GM20431 (cell line): ENCODE measurements around the gene XYLT1.
"Not testable (repeated sequence)": the region's sequence is repeated elsewhere in the genome, so short reads cannot be mapped to it uniquely, and the experiment has no call there.

Source experiments
- in situ Hi-C: fragments of 300-500 bp; cut with MseI, MboI; formaldehyde crosslinking; loops from one replicate; pipeline ENCODE4 v1.15.0; 2020; ENCODE audit warnings: low sequenced_read_pairs; ENCODE audit not compliant: unreplicated experiment

The XYLT1 gene

DNA sequence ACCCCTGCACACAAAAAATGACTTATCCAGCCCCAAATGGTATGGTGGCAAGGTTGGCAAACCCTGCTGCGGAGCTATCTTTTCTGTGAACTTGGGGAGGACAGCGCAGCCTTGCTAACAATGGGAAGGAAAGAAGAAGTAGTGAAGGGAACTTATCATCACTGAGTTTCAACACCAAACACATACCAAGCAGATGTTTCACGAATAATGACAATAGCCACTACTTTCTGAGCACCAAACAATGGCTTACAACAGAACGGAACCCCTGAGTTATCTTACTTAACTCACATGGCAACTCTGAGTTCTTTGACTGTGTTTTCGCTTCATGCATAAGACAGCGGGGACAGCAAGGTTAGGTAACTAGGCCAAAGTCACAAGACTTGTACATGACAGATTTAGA is 148.9 kb downstream of the XYLT1 start:
- in situ Hi-C loops, result no loop called here

DNA sequence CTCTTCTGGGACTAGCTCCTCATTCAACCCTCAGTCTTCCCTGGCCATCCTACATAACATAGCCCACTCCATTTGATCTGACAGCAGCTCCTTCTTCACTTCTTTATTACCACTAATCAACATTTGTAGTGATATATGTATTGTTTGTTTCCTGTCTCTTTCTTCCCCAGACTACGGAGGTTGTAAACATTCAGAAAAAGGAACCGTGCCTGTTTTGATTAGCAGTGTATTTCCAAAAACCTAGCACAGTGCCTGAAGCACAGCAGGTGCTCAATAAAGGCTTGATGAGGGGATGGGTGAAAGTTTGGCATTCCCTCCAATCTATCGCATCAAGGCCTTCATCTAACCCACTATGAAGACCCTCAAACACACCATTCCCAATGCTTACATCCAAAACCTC is 150.8 kb downstream of the XYLT1 start:
- in situ Hi-C loops, result no loop called here

GRCh38 chr16:17318238-17318637 is 152.5 kb downstream of the XYLT1 start:
- in situ Hi-C loops, result no loop called here

- in situ Hi-C loops, result no loop called here
These were observed 154.8 kb downstream of the XYLT1 start for GRCh38 chr16:17316005-17316404.

GRCh38 chr16:17313793-17314547 is 156.8 kb downstream of the XYLT1 start:
- in situ Hi-C loops, result no loop called here

GRCh38 chr16:17313085-17313611 is 157.6 kb downstream of the XYLT1 start:
- in situ Hi-C loops, result no loop called here

- in situ Hi-C loops, result no loop called here
These were observed 158.6 kb downstream of the XYLT1 start for GRCh38 chr16:17312094-17312710.

DNA sequence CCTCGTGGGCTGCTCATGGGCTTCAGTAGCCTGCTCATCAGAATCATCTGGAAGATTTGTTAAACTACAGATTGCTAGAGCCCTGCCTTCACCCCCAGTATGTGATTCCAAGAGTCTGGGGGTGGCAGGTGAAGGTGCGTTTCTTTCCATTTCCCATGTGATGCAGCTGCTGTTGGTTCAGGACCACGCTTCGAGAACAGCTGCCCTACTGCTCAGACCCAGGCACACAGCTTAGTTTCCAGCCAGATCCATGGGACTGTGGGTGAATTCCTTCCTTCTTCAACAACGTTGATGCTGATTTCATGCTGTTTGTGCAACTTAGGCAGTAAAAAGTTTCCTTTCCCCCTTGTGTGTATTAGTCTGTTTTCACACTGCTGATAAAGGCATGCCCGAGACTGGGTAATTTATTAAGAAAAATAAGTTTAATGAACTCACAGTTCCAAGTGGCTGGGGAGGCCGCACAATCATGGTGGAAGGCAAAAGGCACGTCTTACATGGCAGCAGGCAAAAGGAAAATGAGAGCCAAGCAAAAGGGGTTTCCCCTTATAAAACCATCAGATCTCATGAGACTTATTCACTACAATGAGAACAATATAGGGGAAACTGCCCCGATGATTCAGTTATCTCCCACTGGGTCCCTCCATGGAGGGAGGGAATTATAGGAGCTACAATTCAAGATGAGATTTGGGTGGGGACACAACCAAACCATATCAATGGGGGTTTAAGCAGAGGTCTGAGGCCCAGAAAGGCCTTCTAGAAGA is 159.2 kb downstream of the XYLT1 start:
- in situ Hi-C loops, result no loop called here

- in situ Hi-C loops, result no loop called here
These were observed 161.2 kb downstream of the XYLT1 start for GRCh38 chr16:17309510-17309909.

- in situ Hi-C loops, result no loop called here
These were observed 162.6 kb downstream of the XYLT1 start for GRCh38 chr16:17308186-17308585.

DNA sequence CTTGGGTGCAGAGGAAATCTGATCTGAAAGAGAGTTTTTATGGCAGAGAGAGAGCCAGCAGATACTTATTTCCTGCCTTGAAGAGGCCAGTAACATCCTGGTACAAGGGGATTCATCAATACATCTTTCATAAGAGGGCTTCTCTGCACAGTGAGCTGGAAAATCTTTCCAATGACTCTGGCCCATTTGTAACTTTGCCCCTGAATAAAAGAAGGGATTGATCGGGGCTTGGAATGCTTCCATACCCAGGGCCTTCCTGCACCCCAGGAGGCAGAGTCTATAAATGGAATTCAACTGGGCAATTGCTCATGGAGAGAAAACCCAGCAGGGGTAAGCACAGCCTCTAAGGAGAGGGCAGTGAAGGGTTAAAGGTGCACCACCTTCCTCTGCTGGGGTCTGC is 163.3 kb downstream of the XYLT1 start:
- in situ Hi-C loops, result no loop called here

DNA sequence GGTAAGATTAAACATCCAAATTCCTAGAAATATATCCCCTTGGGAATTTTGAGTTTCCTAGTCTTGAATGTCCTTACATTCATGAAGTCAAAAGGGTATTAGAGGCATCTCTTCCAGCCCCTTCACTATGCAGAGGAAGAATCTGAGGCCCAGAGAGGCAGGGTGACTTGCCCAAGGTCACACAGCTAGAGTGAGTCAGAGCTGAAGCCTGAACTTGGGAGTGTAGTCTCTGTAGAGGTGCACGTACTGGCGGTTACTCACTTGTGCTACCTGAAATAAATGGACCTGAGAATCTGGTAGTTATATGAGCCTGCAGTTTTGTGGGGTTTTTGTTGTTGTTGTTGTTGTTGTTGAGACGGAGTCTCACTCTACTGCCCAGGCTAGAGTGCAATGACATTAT is 164.0 kb downstream of the XYLT1 start:
- in situ Hi-C loops, result no loop called here

GRCh38 chr16:17306211-17306610 is 164.5 kb downstream of the XYLT1 start:
- in situ Hi-C loops, result not testable (repeated sequence)

DNA sequence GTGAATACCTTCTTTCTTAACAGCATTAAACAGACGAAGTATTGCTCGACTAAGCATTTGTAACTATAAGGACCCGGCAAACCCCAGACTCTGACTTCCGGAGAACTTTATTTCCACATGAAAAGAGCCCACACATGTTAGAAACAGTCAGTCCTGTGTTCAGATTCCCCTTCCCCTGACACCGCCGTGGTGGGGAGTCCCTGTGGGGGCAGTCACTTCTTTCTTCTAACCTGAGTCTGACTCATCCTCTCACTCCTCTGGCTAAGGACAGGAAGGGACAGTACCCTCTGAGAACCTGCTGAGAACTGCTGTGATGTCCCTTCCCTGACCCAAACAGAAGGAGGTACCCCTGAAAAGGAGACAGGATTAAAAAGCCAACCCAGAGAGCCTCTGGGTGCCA is 165.1 kb downstream of the XYLT1 start:
- in situ Hi-C loops, result no loop called here

DNA sequence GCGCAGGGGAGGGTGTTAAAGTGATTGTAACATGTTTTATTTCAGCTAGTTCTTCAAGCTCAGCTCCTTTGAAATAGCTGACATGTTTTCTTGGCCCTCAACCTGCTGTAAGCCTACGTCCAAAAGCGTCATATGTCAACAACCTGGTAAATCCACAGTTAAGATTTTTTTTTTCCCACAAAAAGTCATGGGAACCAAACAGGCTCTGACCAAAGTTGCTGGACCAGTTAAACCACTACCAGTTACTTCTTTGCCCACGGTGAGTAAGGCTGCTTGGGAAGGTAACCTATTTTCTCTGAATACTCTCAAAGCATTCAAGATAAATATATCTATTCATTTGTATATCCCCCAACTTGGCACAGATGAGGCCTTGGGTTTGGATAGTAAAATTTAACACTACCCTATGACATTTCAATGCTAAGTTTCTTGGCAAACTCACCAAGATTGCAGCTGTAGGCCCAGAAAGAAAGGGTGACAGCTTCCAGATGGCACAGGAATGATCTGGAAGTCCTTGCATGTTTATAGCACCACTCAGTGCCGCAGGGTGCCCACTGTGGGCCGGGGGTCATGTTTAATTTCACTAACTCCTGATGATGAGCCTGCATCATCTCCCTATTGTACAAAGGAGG is 166.2 kb downstream of the XYLT1 start:
- in situ Hi-C loops, result no loop called here

- in situ Hi-C loops, result no loop called here
These were observed 166.7 kb downstream of the XYLT1 start for GRCh38 chr16:17304106-17304490.

DNA sequence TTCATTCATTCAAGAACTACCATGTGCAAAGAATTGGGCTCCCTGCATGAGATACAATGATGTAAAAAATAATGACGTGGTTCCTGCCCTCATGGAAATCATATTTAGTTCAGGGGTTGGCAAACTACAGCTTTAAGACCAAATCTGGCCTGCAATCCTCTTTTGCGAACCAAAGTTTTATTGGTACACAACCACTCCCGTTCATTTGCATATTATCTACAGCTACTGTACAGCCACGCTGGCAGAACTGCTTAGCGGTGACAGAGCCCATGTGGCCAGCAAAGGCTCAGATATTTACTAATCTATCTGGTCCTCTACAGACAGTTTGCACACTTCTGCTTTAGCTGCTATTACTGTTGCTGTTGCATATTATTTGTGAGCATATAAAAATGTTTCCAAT is 167.7 kb downstream of the XYLT1 start:
- in situ Hi-C loops, result no loop called here

- in situ Hi-C loops, result no loop called here
These were observed 168.1 kb downstream of the XYLT1 start for GRCh38 chr16:17302620-17303019.

DNA sequence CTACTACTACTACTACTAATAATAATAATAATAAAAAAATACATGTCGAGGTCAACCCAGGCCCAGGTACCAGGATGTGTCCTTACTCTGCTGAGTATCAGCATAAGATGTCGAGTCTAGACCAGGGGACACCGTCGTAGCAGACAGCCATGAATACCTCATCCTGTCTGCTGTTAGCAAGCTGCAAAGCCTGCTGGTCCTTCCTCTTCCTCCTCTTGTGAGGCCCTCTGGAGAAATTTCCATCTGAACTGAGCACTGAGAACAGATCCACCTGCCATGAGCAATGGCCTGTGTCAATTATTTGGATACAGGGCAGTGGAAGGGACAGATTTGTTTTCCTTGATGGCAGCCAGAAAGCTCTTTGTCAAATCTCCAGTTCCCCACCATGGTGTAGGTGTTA is 168.5 kb downstream of the XYLT1 start:
- in situ Hi-C loops, result no loop called here

DNA sequence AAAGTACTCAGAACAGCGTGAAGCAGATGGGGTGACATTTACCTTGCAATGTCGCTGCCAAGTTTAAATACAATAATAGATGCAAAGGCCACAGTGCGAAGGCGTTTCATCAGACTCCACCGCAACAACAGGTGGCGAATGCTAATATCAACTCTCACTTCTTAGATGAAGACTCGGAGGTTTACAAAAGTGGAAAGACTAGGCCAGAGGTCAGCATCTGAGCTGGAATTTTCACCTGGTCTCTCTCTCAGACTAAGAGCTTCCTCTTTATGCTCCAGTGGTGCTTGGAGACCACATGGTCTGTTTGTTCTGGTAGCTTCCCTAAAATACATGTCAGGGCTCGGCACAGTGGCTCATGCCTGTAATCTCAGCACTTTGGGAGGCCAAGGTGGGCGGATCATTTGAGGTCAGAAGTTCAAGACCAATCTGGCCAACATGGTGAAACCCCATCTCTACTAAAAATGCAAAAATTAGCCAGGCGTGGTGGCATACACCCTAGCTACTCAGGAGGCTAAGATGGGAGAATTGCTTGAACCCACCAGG is 169.1 kb downstream of the XYLT1 start:
- in situ Hi-C loops, result no loop called here
